GM18873 (cell line): ENCODE data around the gene COLEC12.

Experiments
- ATAC-seq: cut with Tn5 transposase; IDR thresholded peaks from one replicate; pipeline ENCODE4 v1.9.1; 2021; ENCODE audit warnings: mild to moderate bottlenecking, moderate library complexity, moderate number of reproducible peaks; ENCODE audit not compliant: unreplicated experiment, low FRiP score

COLEC12 gene

GRCh38 chr18:393574-393957, 106.9 kb downstream of the COLEC12 start:
- no peak for ATAC-seq

GRCh38 chr18:392928-393573, 107.5 kb downstream of the COLEC12 start:
- ATAC-seq, result no peak

- ATAC-seq, result no peak
Measured at GRCh38 chr18:390741-391478, 109.6 kb downstream of the COLEC12 start.

- ATAC-seq, result no peak
Measured at GRCh38 chr18:389658-390357, 110.7 kb downstream of the COLEC12 start.

- no peak for ATAC-seq
Measured at GRCh38 chr18:388200-388599, 112.3 kb downstream of the COLEC12 start.

GRCh38 chr18:386994-387393, 113.5 kb downstream of the COLEC12 start:
- no peak for ATAC-seq

GRCh38 chr18:384897-385296, 115.6 kb downstream of the COLEC12 start:
- no peak for ATAC-seq

GRCh38 chr18:383135-383534, 117.4 kb downstream of the COLEC12 start:
- no peak for ATAC-seq

GRCh38 chr18:382423-382984, 118.0 kb downstream of the COLEC12 start:
- ATAC-seq, result no peak

GRCh38 chr18:379681-380330, 120.7 kb downstream of the COLEC12 start:
- no peak for ATAC-seq

- no peak for ATAC-seq
Measured at GRCh38 chr18:378079-378478, 122.4 kb downstream of the COLEC12 start.

GRCh38 chr18:377088-377487, 123.4 kb downstream of the COLEC12 start:
- no peak for ATAC-seq

GRCh38 chr18:376311-376710, 124.2 kb downstream of the COLEC12 start:
- ATAC-seq, result no peak

GRCh38 chr18:374721-375168, 125.8 kb downstream of the COLEC12 start:
- peak; percentile 66 for ATAC-seq

- ATAC-seq, result no peak
Measured at GRCh38 chr18:373780-374179, 126.7 kb downstream of the COLEC12 start.

GRCh38 chr18:371609-371982, 128.9 kb downstream of the COLEC12 start:
- ATAC-seq, result no peak

GRCh38 chr18:370751-371608, 129.5 kb downstream of the COLEC12 start:
- ATAC-seq, result no peak

GRCh38 chr18:369224-370015, 131.1 kb downstream of the COLEC12 start:
- no peak for ATAC-seq

GRCh38 chr18:366466-367061, 133.9 kb downstream of the COLEC12 start:
- no peak for ATAC-seq
